Immature natural killer cell (primary cell): ENCODE results near the gene VAMP4. TPM values are rescaled to one million over a fixed set of nuclear protein-coding genes. Genes with fewer than 3 reads are reported as not detected.

ENCODE experiments used
- DNase-seq, 3 donors: peaks; one replicate each; pipeline ENCODE4 v3.0.0; 2022; ENCODE audit warnings: mixed read lengths in 1 of 3
- H3K27ac Mint-ChIP-seq, 6 donors: one replicate each; pipeline ENCODE4 v1.8.0; 2020; ENCODE audit warnings: mixed read lengths in 6 of 6, mild to moderate bottlenecking in 5 of 6, inconsistent platforms in 4 of 6, moderate library complexity in 3 of 6
- H3K27me3 Mint-ChIP-seq, 3 donors: one replicate each; pipeline ENCODE4 v1.8.0; 2020 to 2021; ENCODE audit warnings: low read depth in 3 of 3, mild to moderate bottlenecking in 3 of 3, mixed read lengths in 3 of 3, moderate library complexity in 3 of 3, inconsistent platforms in 1 of 3
- H3K36me3 Mint-ChIP-seq, 3 donors: one replicate each; pipeline ENCODE4 v1.8.0; 2020; ENCODE audit warnings: mixed read lengths in 3 of 3, inconsistent platforms in 2 of 3, mild to moderate bottlenecking in 2 of 3
- H3K4me1 Mint-ChIP-seq, 2 donors: one replicate each; pipeline ENCODE4 v1.8.0; 2020; ENCODE audit warnings: inconsistent platforms in 2 of 2, mild to moderate bottlenecking in 2 of 2, mixed read lengths in 2 of 2, moderate library complexity in 1 of 2
- H3K4me3 Mint-ChIP-seq, 5 donors: one replicate each; pipeline ENCODE4 v1.8.0; 2020; ENCODE audit warnings: mild to moderate bottlenecking in 5 of 5, mixed read lengths in 5 of 5, inconsistent platforms in 3 of 5, moderate library complexity in 3 of 5
- H3K9me3 Mint-ChIP-seq, 6 donors: one replicate each; pipeline ENCODE4 v1.8.0; 2020; ENCODE audit warnings: mild to moderate bottlenecking in 6 of 6, mixed read lengths in 6 of 6, inconsistent platforms in 4 of 6, moderate library complexity in 3 of 6
- polyA plus RNA-seq, 3 donors: library from polyadenylated mRNA; unstranded; fragments of 300-500 nt; fragmentation: Illumina TruSeq; gene quantifications; one replicate each; pipeline ENCODE4 v1.2.3, GENCODE V29; 2021

VAMP4 gene
- polyA plus RNA-seq, 3 donors from 2014 or later: 21.7 to 31.1 (median 24.0) TPM

DNA sequence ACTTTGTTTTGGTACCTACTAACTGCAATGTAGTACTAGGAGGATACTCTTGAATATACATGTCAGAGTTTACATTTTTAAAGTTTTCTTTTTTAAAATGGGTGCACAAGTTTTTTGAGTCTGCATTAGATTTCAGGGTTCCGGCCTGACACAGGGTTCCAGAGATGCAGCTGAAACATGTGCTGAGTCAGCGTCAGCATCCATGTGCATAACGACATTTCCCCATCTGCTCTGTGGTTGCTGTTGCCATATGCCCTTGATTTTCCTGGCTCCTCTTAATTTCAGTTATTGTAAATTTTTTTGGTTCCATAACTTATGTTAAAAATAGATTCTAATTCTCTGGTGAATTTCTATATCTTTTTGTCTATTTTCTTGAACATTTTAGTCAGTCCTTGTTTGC is 27.3 kb upstream of the VAMP4 start:
- no peak overlapping the region for H3K27ac Mint-ChIP-seq
- no peak for DNase-seq
- peaks cover 0 to 4% (median 3%) of the 10 kb centered on the region in 3 donors for H3K27me3 Mint-ChIP-seq
- no peaks in the 10 kb centered on the region for H3K36me3 Mint-ChIP-seq
- H3K9me3 Mint-ChIP-seq: no peaks in the 10 kb centered on the region
- no peak overlapping the region for H3K4me3 Mint-ChIP-seq
- H3K4me1 Mint-ChIP-seq: no peaks in the 10 kb centered on the region

GRCh38 chr1:171763764-171764163 is 21.9 kb upstream of the VAMP4 start:
- Mint-ChIP-seq H3K4me1 (no peaks in the 10 kb centered on the region), H3K27ac (no peak overlapping the region), H3K36me3 (no peaks in the 10 kb centered on the region), H3K27me3 (peaks cover 3 to 7% (median 3%) of the 10 kb centered on the region in 3 donors), H3K4me3 (no peak overlapping the region), H3K9me3 (no peaks in the 10 kb centered on the region)
- no peak for DNase-seq

DNA sequence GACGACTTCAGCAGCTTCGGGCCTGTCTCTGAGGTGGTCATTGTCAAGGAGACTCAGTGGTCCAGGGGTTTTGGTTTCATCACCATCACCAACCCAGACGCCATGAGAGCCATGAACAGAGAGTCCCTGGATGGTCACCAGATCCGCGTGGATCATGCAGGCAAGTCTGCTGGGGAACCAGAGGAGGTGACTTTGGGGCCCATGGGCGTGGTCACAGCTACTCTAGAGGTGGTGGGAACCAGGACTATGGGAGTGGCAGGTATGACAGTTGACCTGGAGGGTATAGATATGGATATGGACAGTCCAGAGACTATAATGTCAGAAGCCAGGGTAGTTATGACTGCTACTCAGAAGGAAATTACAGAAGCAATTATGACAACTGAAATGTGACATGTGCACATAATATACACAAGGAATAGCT is 20.3 kb upstream of the VAMP4 start:
- no peak overlapping the region for H3K4me3 Mint-ChIP-seq
- no peak for DNase-seq
- H3K27ac Mint-ChIP-seq: no peak overlapping the region
- no peaks in the 10 kb centered on the region for H3K4me1 Mint-ChIP-seq
- peaks cover 3 to 7% (median 3%) of the 10 kb centered on the region in 3 donors for H3K27me3 Mint-ChIP-seq
- H3K9me3 Mint-ChIP-seq: no peaks in the 10 kb centered on the region
- no peaks in the 10 kb centered on the region for H3K36me3 Mint-ChIP-seq

GRCh38 chr1:171758011-171758410 is 16.1 kb upstream of the VAMP4 start:
- H3K4me3 Mint-ChIP-seq: no peak overlapping the region
- H3K27ac Mint-ChIP-seq: no peak overlapping the region

DNA sequence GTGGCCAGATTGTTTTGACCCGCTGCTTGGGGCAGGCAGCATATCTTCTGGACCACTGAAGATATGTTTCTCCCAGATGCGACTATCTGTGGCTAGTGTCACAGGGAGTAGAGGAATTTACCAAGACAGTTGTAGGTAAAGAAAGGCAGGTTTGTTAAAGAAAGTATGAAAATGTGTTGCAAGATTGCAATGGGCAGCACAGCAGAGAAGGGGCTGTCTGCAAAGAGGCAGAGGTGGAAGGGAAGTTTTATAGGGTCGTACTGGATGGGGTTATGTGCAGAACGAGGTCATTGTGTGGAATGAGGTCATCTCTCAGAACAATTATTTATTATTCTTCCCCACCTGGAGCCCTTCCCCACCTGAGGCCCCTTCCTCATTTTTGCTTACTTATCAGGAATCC is 15.0 kb upstream of the VAMP4 start:
- no peak overlapping the region for H3K27ac Mint-ChIP-seq
- H3K4me3 Mint-ChIP-seq: no peak overlapping the region
- DNase-seq: no peak
- H3K9me3 Mint-ChIP-seq: no peaks in the 10 kb centered on the region
- peaks cover 0 to 13% (median 1%) of the 10 kb centered on the region in 3 donors for H3K27me3 Mint-ChIP-seq
- H3K36me3 Mint-ChIP-seq: no peaks in the 10 kb centered on the region
- no peaks in the 10 kb centered on the region for H3K4me1 Mint-ChIP-seq

More at GRCh38 chr1:171758011-171758410, 16.1 kb upstream of the VAMP4 start:
- no peak for DNase-seq
- Mint-ChIP-seq H3K9me3 (no peaks in the 10 kb centered on the region), H3K27me3 (peaks cover 1 to 13% (median 4%) of the 10 kb centered on the region in 3 donors), H3K4me1 (no peaks in the 10 kb centered on the region), H3K36me3 (no peaks in the 10 kb centered on the region)

- no peak for DNase-seq
- H3K27ac Mint-ChIP-seq: no peak overlapping the region
- H3K27me3 Mint-ChIP-seq: peaks cover 1 to 13% (median 4%) of the 10 kb centered on the region in 3 donors
- no peak overlapping the region for H3K4me3 Mint-ChIP-seq
- H3K4me1 Mint-ChIP-seq: no peaks in the 10 kb centered on the region
- H3K36me3 Mint-ChIP-seq: no peaks in the 10 kb centered on the region
- no peaks in the 10 kb centered on the region for H3K9me3 Mint-ChIP-seq
Measured at GRCh38 chr1:171754971-171755370, 13.1 kb upstream of the VAMP4 start.

- Mint-ChIP-seq H3K36me3 (no peaks in the 10 kb centered on the region), H3K9me3 (no peaks in the 10 kb centered on the region), H3K4me1 (no peaks in the 10 kb centered on the region), H3K27me3 (peaks cover 1 to 13% (median 4%) of the 10 kb centered on the region in 3 donors), H3K4me3 (no peak overlapping the region), H3K27ac (no peak overlapping the region)
- no peak for DNase-seq
Measured at GRCh38 chr1:171754353-171754705, 12.5 kb upstream of the VAMP4 start.

DNA sequence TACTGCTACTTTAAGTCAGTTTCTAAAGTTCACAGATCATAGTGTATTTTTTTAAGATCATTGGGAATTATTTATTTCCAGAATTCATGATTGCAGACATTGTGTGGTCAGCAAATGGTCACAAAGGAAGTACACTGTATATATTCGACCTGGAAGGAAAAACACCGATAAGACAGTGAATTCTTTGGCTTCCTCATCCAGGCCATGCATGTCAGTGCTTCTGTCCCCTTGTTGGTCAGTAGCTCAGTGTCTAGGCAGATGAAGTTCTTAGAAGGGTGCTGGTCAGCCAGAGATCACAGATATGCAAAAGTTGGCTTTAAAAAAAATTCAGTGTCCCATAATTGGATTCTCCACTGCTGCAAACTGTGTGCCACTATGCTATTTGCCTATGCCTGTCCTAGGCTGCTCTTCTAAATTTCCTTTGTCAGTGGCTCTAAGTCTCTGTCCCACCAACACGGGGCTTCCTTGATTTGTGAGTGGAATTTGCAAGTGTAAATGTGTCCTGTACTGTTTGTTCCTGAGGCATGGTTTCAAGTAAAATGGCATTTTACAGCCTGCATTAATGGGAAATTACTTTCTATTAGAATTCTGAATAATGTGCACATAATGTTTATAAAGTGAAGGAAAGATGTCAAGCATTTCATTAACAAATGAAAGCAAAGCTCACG is 12.0 kb upstream of the VAMP4 start:
- no peaks in the 10 kb centered on the region for H3K4me1 Mint-ChIP-seq
- no peak overlapping the region for H3K27ac Mint-ChIP-seq
- no peaks in the 10 kb centered on the region for H3K9me3 Mint-ChIP-seq

GRCh38 chr1:171753182-171753581 is 11.3 kb upstream of the VAMP4 start:
- peaks cover 1 to 13% (median 6%) of the 10 kb centered on the region in 3 donors for H3K27me3 Mint-ChIP-seq
- H3K9me3 Mint-ChIP-seq: no peaks in the 10 kb centered on the region
- DNase-seq: no peak
- H3K36me3 Mint-ChIP-seq: no peaks in the 10 kb centered on the region
- no peaks in the 10 kb centered on the region for H3K4me1 Mint-ChIP-seq
- H3K4me3 Mint-ChIP-seq: no peak overlapping the region
- no peak overlapping the region for H3K27ac Mint-ChIP-seq

More for the DNA sequence above, 12.0 kb upstream of the VAMP4 start:
- H3K4me3 Mint-ChIP-seq: no peak overlapping the region
- DNase-seq: no peak
- no peaks in the 10 kb centered on the region for H3K36me3 Mint-ChIP-seq
- H3K27me3 Mint-ChIP-seq: peaks cover 1 to 13% (median 6%) of the 10 kb centered on the region in 3 donors

GRCh38 chr1:171751221-171751620 is 9.4 kb upstream of the VAMP4 start:
- peaks cover 1 to 10% (median 6%) of the 10 kb centered on the region in 3 donors for H3K27me3 Mint-ChIP-seq
- H3K4me3 Mint-ChIP-seq: no peak overlapping the region
- H3K9me3 Mint-ChIP-seq: no peaks in the 10 kb centered on the region
- no peak for DNase-seq
- no peaks in the 10 kb centered on the region for H3K36me3 Mint-ChIP-seq
- H3K27ac Mint-ChIP-seq: no peak overlapping the region
- H3K4me1 Mint-ChIP-seq: no peaks in the 10 kb centered on the region

DNA sequence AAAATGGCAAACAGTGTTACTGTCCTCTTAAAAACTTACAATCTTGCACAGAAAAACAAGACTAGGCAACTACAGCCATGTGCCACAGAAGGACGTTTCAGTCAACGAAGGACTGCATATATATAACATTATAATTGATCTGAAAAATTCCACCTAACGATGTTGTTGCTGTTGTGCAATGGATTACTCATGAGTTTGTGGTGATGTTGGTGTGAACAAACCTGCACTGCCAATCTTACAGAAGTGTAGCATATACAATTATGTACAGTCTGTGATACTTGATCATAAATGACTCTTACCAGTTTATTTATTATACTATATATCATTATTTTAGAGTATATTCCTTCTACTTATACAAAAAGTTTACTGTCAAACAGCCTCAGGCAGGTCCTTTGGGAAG is 6.8 kb upstream of the VAMP4 start:
- Mint-ChIP-seq H3K27me3 (peaks cover 0 to 6% (median 4%) of the 10 kb centered on the region in 3 donors), H3K36me3 (no peaks in the 10 kb centered on the region), H3K4me3 (no peak overlapping the region), H3K4me1 (peaks cover 2% of the 10 kb centered on the region in 2 donors), H3K27ac (no peak overlapping the region), H3K9me3 (no peaks in the 10 kb centered on the region)
- no peak for DNase-seq

DNA sequence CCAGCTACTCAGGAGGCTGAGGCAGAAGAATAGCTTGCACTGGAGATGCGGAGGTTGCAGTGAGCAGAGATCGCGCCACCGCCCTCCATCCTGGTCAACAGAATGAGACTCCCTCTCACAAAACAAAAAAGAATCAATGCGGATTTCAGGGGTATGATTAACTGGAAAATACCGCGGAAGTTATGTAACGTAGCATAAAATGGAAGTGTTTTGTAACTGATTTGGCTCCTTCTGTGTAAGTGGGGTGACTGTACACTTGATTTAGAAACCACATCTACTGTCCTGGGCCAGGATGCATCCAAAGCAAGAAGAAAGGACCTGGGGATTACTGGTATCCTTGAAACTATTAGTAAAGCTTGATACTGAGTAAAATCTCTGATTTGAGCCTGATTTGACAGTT is 3.1 kb upstream of the VAMP4 start:
- peaks cover 5% of the 10 kb centered on the region in 3 donors for H3K27me3 Mint-ChIP-seq
- no peaks in the 10 kb centered on the region for H3K9me3 Mint-ChIP-seq
- no peak overlapping the region for H3K27ac Mint-ChIP-seq
- H3K4me1 Mint-ChIP-seq: peaks cover 33 to 36% of the 10 kb centered on the region in 2 donors
- no peak overlapping the region for H3K4me3 Mint-ChIP-seq
- no peaks in the 10 kb centered on the region for H3K36me3 Mint-ChIP-seq
- DNase-seq: no peak

- Mint-ChIP-seq H3K27me3 (peaks cover 3 to 7% (median 5%) of the 10 kb centered on the region in 3 donors), H3K4me1 (peaks cover 49 to 53% of the 10 kb centered on the region in 2 donors), H3K27ac (peak overlapping the region; percentile 97 to 100 (median 98)), H3K36me3 (no peaks in the 10 kb centered on the region), H3K9me3 (no peaks in the 10 kb centered on the region), H3K4me3 (peak overlapping the region; percentile 94 to 99 (median 97))
- DNase-seq: peak in 1 of 3 donors; percentile 2
Measured at GRCh38 chr1:171743081-171743870, 1.4 kb upstream of the VAMP4 start.

DNA sequence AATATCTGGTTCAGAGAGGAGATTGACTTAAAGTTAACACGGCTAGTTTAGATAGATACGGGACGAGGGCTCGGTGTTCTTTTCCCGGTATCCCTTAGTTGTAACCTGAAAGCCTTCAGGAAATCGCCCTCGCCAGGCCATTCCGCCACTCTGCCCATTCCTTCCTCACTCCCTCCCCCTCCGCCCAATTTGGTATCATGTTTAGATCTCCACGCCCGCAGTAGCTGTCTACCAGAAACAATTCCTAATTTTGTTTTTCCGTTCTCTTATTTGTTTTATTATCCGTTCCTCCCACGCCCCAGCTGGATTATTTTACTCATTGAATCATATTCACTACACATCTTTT is 685 bp upstream of the VAMP4 start:
- DNase-seq: no peak
- Mint-ChIP-seq H3K27ac (peak overlapping the region; percentile 97 to 100 (median 98)), H3K4me1 (peaks cover 49 to 54% of the 10 kb centered on the region in 2 donors), H3K4me3 (peak overlapping the region; percentile 94 to 99 (median 97)), H3K9me3 (no peaks in the 10 kb centered on the region), H3K36me3 (no peaks in the 10 kb centered on the region), H3K27me3 (peaks cover 3 to 7% (median 5%) of the 10 kb centered on the region in 3 donors)
